ENCODE results near the gene NR6A1. TPM values are rescaled to one million over a fixed set of nuclear protein-coding genes. Genes with fewer than 3 reads are reported as not detected.

Gene NR6A1
- total and polyA plus RNA-seq, 2 of the 13 experiments (the other 11 are each of a cell fraction or from before 2014, with no cell fraction given), result 28.1 to 31.5 TPM

GRCh38 chr9:124510650-124511425 is 260.3 kb downstream of the NR6A1 start (continued):
- peak; percentile 90 for TF ChIP-seq ZKSCAN8 (CRISPR knock-in tag; IDR thresholded peaks at IDR 0.05; ENCODE audit: borderline replicate concordance)
- no peak for TF ChIP-seq ZNF333 (CRISPR knock-in tag; IDR thresholded peaks at IDR 0.05; ENCODE audit: borderline replicate concordance)
- TF ChIP-seq ZSCAN21 (CRISPR knock-in tag; IDR thresholded peaks at IDR 0.05; ENCODE audit: borderline replicate concordance), result no peak
- TF ChIP-seq ZNF142 (CRISPR knock-in tag; IDR thresholded peaks at IDR 0.05), result no peak
- TF ChIP-seq RORA (CRISPR knock-in tag; IDR thresholded peaks at IDR 0.05), result no peak
- TF ChIP-seq ONECUT2 (CRISPR knock-in tag; IDR thresholded peaks at IDR 0.05), result no peak
- TF ChIP-seq MXD4 (CRISPR knock-in tag; IDR thresholded peaks at IDR 0.05), result 0 out of 2 replicates have a peak, but pooled peaks have one; percentile 14
- no peak for TF ChIP-seq ATF6 (CRISPR knock-in tag; conservative IDR thresholded peaks at IDR 0.05)
- no peak for TF ChIP-seq ATM (IDR thresholded peaks at IDR 0.05; ENCODE audit: borderline replicate concordance)
- no peak for TF ChIP-seq ZNF615 (CRISPR knock-in tag; IDR thresholded peaks at IDR 0.05; ENCODE audit: borderline replicate concordance)
- TF ChIP-seq ZGPAT (CRISPR knock-in tag; IDR thresholded peaks at IDR 0.05), result peak; percentile 39; the same call in 1 of the 2 replicates
- no peak for TF ChIP-seq NR3C1 (CRISPR knock-in tag; IDR thresholded peaks at IDR 0.05)
- TF ChIP-seq ZNF546 (CRISPR knock-in tag; conservative IDR thresholded peaks at IDR 0.05), result no peak; the same call in 1 of the 2 replicates
- TF ChIP-seq YEATS2 (CRISPR knock-in tag; IDR thresholded peaks at IDR 0.05; ENCODE audit: borderline replicate concordance), result peak; percentile 49; the same call in 1 of the 2 replicates
- TF ChIP-seq DZIP1 (CRISPR knock-in tag; IDR thresholded peaks at IDR 0.05), result no peak
- TF ChIP-seq MZF1 (CRISPR knock-in tag; IDR thresholded peaks at IDR 0.05; ENCODE audit: borderline replicate concordance), result no peak
- no peak for TF ChIP-seq ZFP36L2 (CRISPR knock-in tag; IDR thresholded peaks at IDR 0.05)
